D721Med (cell line): ENCODE results near the gene PBX2.
"Not testable (repeated sequence)": the region's sequence is repeated elsewhere in the genome, so short reads cannot be mapped to it uniquely, and the experiment has no call there.

Experiments used
- DNase-seq: peaks from one replicate; pipeline ENCODE4 v3.0.0; 2011; ENCODE audit warnings: low spot score; ENCODE audit not compliant: insufficient read length
- FAIRE-seq: peaks from 2 replicates; lab custom pipeline; 2011; peaks lifted over from hg19 to GRCh38; lab: Jason Lieb, UNC
- CTCF ChIP-seq: IDR thresholded peaks from 2 replicates; pipeline ENCODE4 v1.5.1; 2012; ENCODE audit warnings: mild to moderate bottlenecking, control low read depth; ENCODE audit not compliant: insufficient read depth; ENCODE audit errors: missing control alignments

The PBX2 gene

GRCh38 chr6:32189742-32190053 is 304 bp downstream of the PBX2 start:
- FAIRE-seq: no peak
- no peak for TF ChIP-seq CTCF
- no peak for DNase-seq

GRCh38 chr6:32189069-32189741 is 797 bp downstream of the PBX2 start:
- DNase-seq: no peak
- FAIRE-seq: no peak
- no peak for TF ChIP-seq CTCF

- no peak for FAIRE-seq
Observed at GRCh38 chr6:32188381-32189068, 1.5 kb downstream of the PBX2 start.

GRCh38 chr6:32187725-32188380 is 2.1 kb downstream of the PBX2 start:
- FAIRE-seq, DNase-seq: not testable (repeated sequence)

More at GRCh38 chr6:32188381-32189068, 1.5 kb downstream of the PBX2 start:
- no peak for TF ChIP-seq CTCF
- DNase-seq: no peak

GRCh38 chr6:32187009-32187709 is 2.8 kb downstream of the PBX2 start:
- DNase-seq (no peak), FAIRE-seq (no peak)
- TF ChIP-seq CTCF: no peak

- not testable (repeated sequence) for DNase-seq, FAIRE-seq
Observed at GRCh38 chr6:32186151-32186840, 3.7 kb downstream of the PBX2 start.

GRCh38 chr6:32185681-32186131 is 4.3 kb downstream of the PBX2 start:
- FAIRE-seq, DNase-seq: not testable (repeated sequence)

- FAIRE-seq (no peak), DNase-seq (no peak)
- no peak for TF ChIP-seq CTCF
Observed at GRCh38 chr6:32184084-32184640, 5.8 kb downstream of the PBX2 start, which contains the start of gene AGER. Gene AGER, minus strand, starts transcription at chr6:32184253. Its CDS starts 31 bp downstream, at chr6:32184222.
